NCI-H446 treated with DMSO at 0.1 percent for 48 hours (cell line): ENCODE results near the gene SYNE1.

Experiments
- DNase-seq: peaks from one replicate; lab custom pipeline; 2025; lab: John Stamatoyannopoulos, UW

The SYNE1 gene

GRCh38 chr6:152273638-152274037 is 363.5 kb downstream of the SYNE1 start:
- no peak for DNase-seq

- DNase-seq: no peak
These were observed 364.2 kb downstream of the SYNE1 start for GRCh38 chr6:152273002-152273401.

DNA sequence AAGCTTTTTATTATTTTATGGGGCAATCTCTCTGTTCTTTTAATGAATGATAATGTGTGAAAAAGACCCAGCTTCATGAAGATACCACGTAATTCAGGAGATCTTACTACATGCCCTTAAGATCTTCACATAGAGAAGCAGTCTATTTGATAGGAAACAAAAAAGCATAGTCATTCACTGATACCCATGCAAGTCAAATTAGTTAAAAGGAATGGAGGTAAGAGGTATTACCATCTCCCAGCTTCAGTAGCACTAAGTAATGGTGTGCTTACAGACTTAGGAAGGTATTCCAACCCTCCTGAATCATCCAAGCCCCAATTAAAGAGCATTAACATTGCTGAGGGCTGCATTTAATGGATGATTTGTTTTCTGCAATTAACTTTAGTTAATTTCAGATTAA is 364.7 kb downstream of the SYNE1 start:
- no peak for DNase-seq

DNA sequence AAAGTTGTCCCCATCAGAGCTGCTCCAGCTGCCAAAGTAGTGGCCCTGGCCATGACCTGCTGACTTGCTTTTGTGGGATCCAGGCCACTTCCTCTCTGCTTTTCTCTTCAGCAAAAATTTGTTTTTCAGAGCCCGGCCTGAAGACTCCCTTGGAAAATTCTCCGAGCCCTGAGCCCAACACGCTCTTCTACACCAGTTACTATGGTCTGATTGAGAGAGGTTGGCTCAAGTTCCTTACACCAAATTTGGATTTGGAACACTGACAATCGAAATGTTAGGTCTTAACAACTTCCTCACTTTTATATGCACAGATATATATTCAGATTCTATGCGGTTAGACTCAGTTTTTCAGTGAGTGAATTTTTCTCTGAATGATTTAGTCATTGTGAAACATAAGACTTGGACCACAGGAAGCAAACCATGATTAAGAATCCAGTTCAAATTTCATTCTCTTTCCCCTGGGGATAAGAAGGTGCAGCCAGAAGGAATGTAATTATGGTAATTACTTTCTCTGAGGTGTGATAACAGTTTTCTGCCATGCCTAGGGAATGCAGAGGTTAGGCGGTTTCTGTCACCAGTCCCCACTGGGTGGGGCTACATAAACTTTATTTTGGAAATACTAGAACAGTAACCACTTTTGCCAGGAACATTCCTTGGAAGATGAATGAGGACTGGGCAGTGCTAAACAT is 365.2 kb downstream of the SYNE1 start:
- no peak for DNase-seq

DNA sequence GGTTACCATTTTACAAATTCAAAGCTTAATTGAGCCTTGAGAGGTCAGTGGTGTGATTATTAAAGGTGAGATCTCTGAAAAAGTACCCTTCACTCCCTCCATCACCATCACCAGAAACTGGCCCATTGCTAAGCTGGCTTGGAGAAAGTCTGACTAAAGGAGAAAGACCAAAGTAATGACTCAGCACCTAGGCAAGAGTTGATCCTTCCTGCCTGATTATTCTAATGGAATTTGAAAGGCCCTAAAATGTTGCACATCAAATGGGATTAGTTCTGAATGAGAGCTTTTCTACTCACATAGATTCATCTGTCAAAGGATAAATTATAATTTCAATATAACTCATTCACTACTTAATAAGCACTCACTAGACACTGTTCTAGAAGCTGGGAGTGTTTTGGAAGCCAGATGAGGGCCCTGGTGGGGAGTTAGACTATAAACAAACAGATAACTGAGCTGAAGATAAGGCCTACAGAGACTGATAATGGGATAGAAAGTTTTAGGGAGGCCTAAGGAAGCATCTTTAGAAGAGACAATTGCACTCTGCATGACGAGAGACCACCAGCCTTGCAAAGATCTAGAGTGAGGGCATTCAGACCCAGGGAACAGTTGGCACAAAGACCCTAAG is 366.7 kb downstream of the SYNE1 start:
- no peak for DNase-seq

DNA sequence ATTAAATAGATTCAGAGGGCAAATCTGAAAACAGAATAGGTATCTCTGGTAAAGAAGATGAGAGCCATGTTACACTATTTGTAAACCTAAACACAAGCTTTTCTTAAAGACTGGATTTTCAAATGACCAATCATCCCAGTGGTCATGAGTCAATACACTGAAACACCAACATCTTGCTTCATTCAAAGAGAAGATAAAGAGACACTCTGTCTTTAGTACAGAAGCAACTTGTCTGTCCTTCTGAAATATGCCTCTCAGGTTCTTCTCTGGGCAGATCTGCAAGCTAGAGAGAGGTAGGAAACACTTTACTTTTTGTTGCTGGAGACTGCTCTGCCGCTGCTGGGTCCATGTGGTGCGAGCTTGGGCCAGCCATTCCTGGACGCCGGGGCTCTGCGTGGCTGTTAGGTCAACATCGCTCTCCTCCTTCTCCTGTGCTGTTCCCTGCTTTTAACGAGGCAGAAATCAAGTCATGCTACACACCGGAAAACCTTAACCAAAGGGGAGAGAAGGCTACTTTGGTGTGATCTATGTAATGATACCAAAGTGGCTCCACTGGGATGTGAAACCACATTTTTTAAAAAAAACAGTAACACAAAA is 368.2 kb downstream of the SYNE1 start:
- no peak for DNase-seq

DNA sequence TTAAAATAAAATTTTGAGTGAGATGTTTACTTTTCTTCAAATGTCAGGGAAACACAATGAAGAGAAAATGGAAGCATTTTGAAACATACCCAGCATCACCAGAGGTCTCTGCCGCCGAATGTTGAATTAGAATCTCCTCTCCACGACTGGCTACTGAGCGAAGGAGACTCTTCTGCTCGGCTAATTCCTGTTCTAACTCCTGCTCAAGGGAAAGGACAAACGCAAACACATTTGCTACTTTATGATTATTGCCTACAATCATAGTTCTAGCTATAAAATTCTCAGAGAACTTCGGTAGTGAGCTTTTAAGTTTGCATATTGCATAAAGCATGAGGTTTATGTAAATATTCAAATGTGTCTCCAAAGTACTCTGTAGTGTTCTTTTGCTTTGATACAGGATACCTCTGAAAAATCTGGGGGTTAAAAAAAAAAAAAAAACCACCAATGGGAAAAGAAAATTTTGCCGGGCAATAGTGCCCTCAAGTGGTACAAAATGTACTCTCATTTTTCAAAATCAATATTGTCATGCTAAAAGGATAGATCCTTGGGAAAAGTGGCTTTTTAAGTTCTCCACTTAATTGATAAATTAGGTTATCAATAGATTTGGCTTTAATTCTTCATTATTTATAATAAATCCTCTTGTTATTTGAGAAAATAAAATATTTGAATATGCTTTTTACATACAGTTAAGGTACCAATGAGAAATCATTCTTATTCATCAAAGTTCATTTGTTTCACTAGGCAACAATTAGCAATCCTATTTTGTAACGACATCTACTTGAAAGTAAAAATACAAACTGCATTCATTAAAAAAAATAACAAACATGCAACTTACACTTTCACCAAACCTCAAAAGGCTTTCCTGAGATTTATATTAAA is 369.0 kb downstream of the SYNE1 start:
- DNase-seq: no peak

- no peak for DNase-seq
These were observed 371.5 kb downstream of the SYNE1 start for GRCh38 chr6:152265651-152266050.

DNA sequence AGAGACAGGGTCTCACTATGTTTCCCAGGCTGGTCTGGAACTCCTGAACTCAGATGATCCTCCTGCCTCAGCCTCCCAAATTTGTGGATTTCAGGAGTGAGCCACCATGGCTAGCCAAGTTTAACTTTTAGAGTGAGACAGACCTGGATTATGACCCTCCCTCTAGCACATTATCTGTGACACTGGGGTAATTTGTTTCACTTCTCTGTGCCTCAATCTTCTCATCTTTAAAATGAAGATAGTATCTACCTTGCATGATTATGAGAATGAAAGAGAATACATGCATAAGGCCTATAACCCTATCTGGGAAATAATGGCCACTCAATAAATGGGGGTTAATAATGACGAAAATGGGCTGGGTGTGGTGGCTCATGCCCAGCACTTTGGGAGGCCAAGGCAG is 373.6 kb downstream of the SYNE1 start:
- DNase-seq: no peak

GRCh38 chr6:152261179-152261578 is 376.0 kb downstream of the SYNE1 start:
- no peak for DNase-seq

DNA sequence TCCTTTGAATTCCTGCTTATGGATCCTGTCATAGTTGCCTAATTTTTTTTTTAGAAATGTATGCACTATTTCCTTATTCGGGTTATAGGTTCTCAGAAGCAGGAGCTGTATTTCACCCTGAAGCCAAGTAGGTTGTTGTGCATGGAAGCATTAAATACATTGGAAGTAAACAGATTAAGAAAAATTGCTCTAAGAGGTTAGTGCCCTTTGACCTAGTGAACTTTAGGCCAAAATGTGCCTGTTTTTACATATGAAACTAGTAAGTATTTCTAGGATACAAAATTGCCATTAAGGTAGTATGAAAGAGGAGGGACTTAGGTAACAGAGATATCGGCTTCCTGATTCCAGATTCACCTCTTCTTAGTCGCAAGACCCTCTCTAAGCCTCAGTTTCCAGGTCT is 377.9 kb downstream of the SYNE1 start:
- DNase-seq: no peak

GRCh38 chr6:152257581-152257980 is 379.6 kb downstream of the SYNE1 start:
- no peak for DNase-seq

DNA sequence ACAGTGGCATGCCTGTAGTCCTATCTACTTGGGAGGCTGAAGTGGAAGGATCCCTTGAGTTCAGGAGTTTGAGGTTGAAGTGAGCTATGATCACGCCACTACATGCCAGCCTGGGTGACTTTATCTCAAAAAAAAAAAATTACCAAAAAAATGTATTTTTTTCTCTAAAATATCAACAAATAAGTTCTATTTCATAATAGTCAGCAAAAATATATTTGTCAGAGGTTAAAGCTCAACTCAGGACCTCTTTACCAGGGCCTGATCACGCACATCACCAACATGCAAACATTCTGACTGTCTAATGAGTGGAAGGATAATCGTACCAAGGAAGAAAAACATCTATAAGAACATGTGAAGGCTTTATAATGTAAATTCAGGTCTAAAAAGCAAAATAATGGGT is 387.0 kb downstream of the SYNE1 start:
- no peak for DNase-seq

GRCh38 chr6:152248980-152249379 is 388.2 kb downstream of the SYNE1 start:
- DNase-seq: no peak

- DNase-seq: no peak
These were observed 390.4 kb downstream of the SYNE1 start for GRCh38 chr6:152246554-152247337.

GRCh38 chr6:152244998-152245630 is 392.0 kb downstream of the SYNE1 start:
- DNase-seq: no peak

- DNase-seq: no peak
These were observed 396.0 kb downstream of the SYNE1 start for GRCh38 chr6:152241013-152241766.

- no peak for DNase-seq
These were observed 396.7 kb downstream of the SYNE1 start for GRCh38 chr6:152240436-152240835.

- no peak for DNase-seq
These were observed 400.6 kb downstream of the SYNE1 start for GRCh38 chr6:152236370-152237097.
